OCI-LY7 (cell line): Measurements from ENCODE around the gene SOX5. TPM values are rescaled to one million over a fixed set of nuclear protein-coding genes. Genes with fewer than 3 reads are reported as not detected.

Experiments used
- BruUV-seq: library from RNA; stranded (reverse); fragments of 400-500 nt; replicated peaks from 2 replicates; lab custom pipeline; 2021; lab: Mats Ljungman, UMichigan
- CTCF ChIA-PET: fragments of 300-600 bp; sonication (Branson Sonifier 250); formaldehyde crosslinking; loops from one replicate; lab custom pipeline; 2022; ENCODE audit warnings: antibody characterized with exemption; ENCODE audit not compliant: unreplicated experiment; lab: Charles Lee
- POLR2A ChIA-PET: fragments of 300-600 bp; sonication (Branson Sonifier 250); formaldehyde crosslinking; loops from one replicate; lab custom pipeline; 2022; ENCODE audit warnings: antibody characterized with exemption; lab: Charles Lee
- DNase-seq: peaks from one replicate; pipeline ENCODE4 v3.0.0-alpha.2; 2015; ENCODE audit warnings: low spot score
- H2AFZ ChIP-seq: fragments of 200-600 bp; sonication (generic), shearing (Covaris generic); 2 replicates; pipeline ENCODE4 v1.6.1; 2014; ENCODE audit warnings: mild to moderate bottlenecking, antibody characterized with exemption, low read length, moderate library complexity
- H3K27ac ChIP-seq: fragments of 200-600 bp; sonication (generic); 2 replicates; pipeline ENCODE4 v1.5.1; 2014; ENCODE audit warnings: mixed run types, low read depth, mild to moderate bottlenecking, moderate library complexity, low read length, inconsistent platforms; ENCODE audit not compliant: poor library complexity, severe bottlenecking
- H3K36me3 ChIP-seq: fragments of 200-600 bp; sonication (generic); 2 replicates; pipeline ENCODE4 v1.6.1; 2014; ENCODE audit warnings: mild to moderate bottlenecking, antibody characterized with exemption, low read length, moderate library complexity, mixed read lengths; ENCODE audit not compliant: insufficient read depth
- H3K4me1 ChIP-seq: fragments of 200-600 bp; sonication (generic); 2 replicates; pipeline ENCODE4 v1.5.1; 2014; ENCODE audit warnings: mild to moderate bottlenecking, low read length; ENCODE audit not compliant: insufficient read depth, poor library complexity, severe bottlenecking
- H3K4me2 ChIP-seq: fragments of 200-600 bp; sonication (generic); 2 replicates; pipeline ENCODE4 v1.6.1; 2014; ENCODE audit warnings: mild to moderate bottlenecking, low read length
- H3K4me3 ChIP-seq: fragments of 200-600 bp; sonication (generic); 2 replicates; pipeline ENCODE4 v1.5.1; 2014; ENCODE audit warnings: mild to moderate bottlenecking, low read depth, low read length; ENCODE audit not compliant: poor library complexity, severe bottlenecking
- H3K79me2 ChIP-seq: fragments of 200-600 bp; sonication (generic); 2 replicates; pipeline ENCODE4 v1.6.1; 2016; ENCODE audit warnings: low read depth, mild to moderate bottlenecking, low read length, moderate library complexity, mixed read lengths; ENCODE audit not compliant: insufficient read depth
- H3K9me2 ChIP-seq: fragments of 200-600 bp; sonication (generic); 2 replicates; pipeline ENCODE4 v1.6.1; 2016; ENCODE audit warnings: mild to moderate bottlenecking, low read length, mixed read lengths; ENCODE audit not compliant: insufficient read depth
- H3K9me3 ChIP-seq: fragments of 200-600 bp; sonication (generic); 2 replicates; pipeline ENCODE4 v1.6.1; 2014; ENCODE audit warnings: mild to moderate bottlenecking, mixed run types, low read length, mixed read lengths
- H4K20me1 ChIP-seq: fragments of 200-600 bp; sonication (generic); 2 replicates; pipeline ENCODE4 v1.6.1; 2014; ENCODE audit warnings: mild to moderate bottlenecking, antibody characterized with exemption, low read length, moderate library complexity, mixed read lengths; ENCODE audit not compliant: insufficient read depth
- CTCF ChIP-seq: fragments of 200-600 bp; sonication (generic); conservative IDR thresholded peaks from 2 replicates; pipeline ENCODE4 v1.5.1; 2014; ENCODE audit warnings: mild to moderate bottlenecking, antibody characterized with exemption, low read length, moderate library complexity, mixed read lengths
- EZH2phosphoT487 ChIP-seq: fragments of 200-600 bp; sonication (generic); IDR thresholded peaks from 2 replicates; pipeline ENCODE4 v1.6.1; 2018; ENCODE audit warnings: low read depth, borderline replicate concordance, mild to moderate bottlenecking, mixed run types, antibody characterized with exemption, low read length, moderate library complexity, mixed read lengths
- intact Hi-C: fragments of 100-400 bp; cut with micrococcal nuclease; formaldehyde crosslinking; loops from one replicate; pipeline ENCODE4 v1.10.0; 2022; ENCODE audit not compliant: unreplicated experiment
- total RNA-seq, 2 experiments: library from RNA; depleted of rRNA in 1 of 2; stranded (reverse); fragments of >200 nt in 1 of 2; shearing (Covaris generic) in 1 of 2; gene quantifications; 2 replicates each; pipeline ENCODE4 v1.2.3, GENCODE V29; 2014 to 2022

Gene SOX5
- total RNA-seq, 2 experiments from 2014 or later, result 0.16 TPM; not detected in 1

- no TSS peak for BruUV-seq
- H3K36me3 ChIP-seq, result no peaks in the 10 kb centered on the region
- no peaks in the 10 kb centered on the region for H3K4me1 ChIP-seq
- POLR2A ChIA-PET, result interaction anchor here (1.1 kb wide), 1 partner anchor 8 kb away, joined by 3 read pairs; no protein-coding TSS in a partner anchor
- intact Hi-C loops, result no loop called here
- no peak overlapping the region for H3K27ac ChIP-seq
- CTCF ChIA-PET, result no interaction called here
- DNase-seq, result no peak
- no peaks in the 10 kb centered on the region for H3K79me2 ChIP-seq
- no peaks in the 10 kb centered on the region for H3K9me2 ChIP-seq
- H3K4me2 ChIP-seq, result no peak overlapping the region
- no peaks in the 10 kb centered on the region for H4K20me1 ChIP-seq
- H2AFZ ChIP-seq, result no peak overlapping the region
- no peak overlapping the region for H3K4me3 ChIP-seq
- TF ChIP-seq CTCF (no peak), EZH2phosphoT487 (no peak)
- H3K9me3 ChIP-seq, result no peaks in the 10 kb centered on the region
Measured at GRCh38 chr12:23855813-23856212, 93.7 kb downstream of the SOX5 start.

GRCh38 chr12:23854598-23854997 is 94.9 kb downstream of the SOX5 start:
- H3K36me3 ChIP-seq, result no peaks in the 10 kb centered on the region
- H3K4me3 ChIP-seq, result no peak overlapping the region
- BruUV-seq, result no TSS peak
- ChIA-PET POLR2A (interaction anchor here (1.1 kb wide), 1 partner anchor 29 kb away, joined by 3 read pairs; no protein-coding TSS in a partner anchor), CTCF (no interaction called here)
- no peak overlapping the region for H2AFZ ChIP-seq
- DNase-seq, result no peak
- TF ChIP-seq EZH2phosphoT487 (no peak), CTCF (no peak)
- H3K4me1 ChIP-seq, result no peaks in the 10 kb centered on the region
- no peaks in the 10 kb centered on the region for H3K79me2 ChIP-seq
- H3K4me2 ChIP-seq, result no peak overlapping the region
- H3K27ac ChIP-seq, result no peak overlapping the region
- intact Hi-C loops, result no loop called here
- H3K9me2 ChIP-seq, result no peaks in the 10 kb centered on the region
- no peaks in the 10 kb centered on the region for H3K9me3 ChIP-seq
- no peaks in the 10 kb centered on the region for H4K20me1 ChIP-seq

GRCh38 chr12:23853640-23854039 is 95.8 kb downstream of the SOX5 start:
- Histone ChIP-seq H3K9me2 (no peaks in the 10 kb centered on the region), H4K20me1 (no peaks in the 10 kb centered on the region), H3K36me3 (no peaks in the 10 kb centered on the region), H3K79me2 (no peaks in the 10 kb centered on the region), H3K4me3 (no peak overlapping the region), H3K27ac (no peak overlapping the region), H3K4me2 (no peak overlapping the region), H3K9me3 (no peaks in the 10 kb centered on the region), H2AFZ (no peak overlapping the region), H3K4me1 (no peaks in the 10 kb centered on the region)
- intact Hi-C loops, result no loop called here
- BruUV-seq, result no TSS peak
- DNase-seq, result no peak
- TF ChIP-seq EZH2phosphoT487 (no peak), CTCF (no peak)
- ChIA-PET POLR2A (no interaction called here), CTCF (no interaction called here)
